GM23338 (cell line): ENCODE measurements around the gene CLCF1. TPM values are rescaled to one million over a fixed set of nuclear protein-coding genes. Genes with fewer than 3 reads are reported as not detected.

Experiments used
- ATAC-seq: fragments of 200-7000 bp; cut with Tn5 transposase; 3 replicates; pipeline ENCODE4 v1.9.1; 2020
- DNase-seq: peaks from one replicate; pipeline ENCODE4 v3.0.0-alpha.2; 2015; ENCODE audit warnings: low spot score
- H2AFZ ChIP-seq: fragments of 200-600 bp; sonication (generic); 2 replicates; pipeline ENCODE4 v1.8.0; 2016; ENCODE audit warnings: antibody characterized with exemption, mild to moderate bottlenecking, moderate library complexity
- H3F3A ChIP-seq: fragments of 200-600 bp; sonication (generic); replicated peaks from 2 replicates; pipeline ENCODE4 v1.8.0; 2017; ENCODE audit warnings: antibody characterized with exemption, mixed run types, low read depth
- H3K27ac ChIP-seq: fragments of 200-600 bp; sonication (generic); 2 replicates; pipeline ENCODE4 v1.6.1; 2016; ENCODE audit warnings: low read depth
- H3K27me3 ChIP-seq: fragments of 200-600 bp; sonication (generic); 2 replicates; pipeline ENCODE4 v1.8.0; 2016; ENCODE audit warnings: mild to moderate bottlenecking, mixed run types, moderate library complexity; ENCODE audit not compliant: insufficient read depth
- H3K36me3 ChIP-seq: fragments of 200-600 bp; sonication (generic); 2 replicates; pipeline ENCODE4 v1.8.0; 2016; ENCODE audit warnings: mild to moderate bottlenecking; ENCODE audit not compliant: insufficient read depth
- H3K4me1 ChIP-seq: fragments of 200-600 bp; sonication (generic); 2 replicates; pipeline ENCODE4 v1.8.0; 2016; ENCODE audit warnings: mild to moderate bottlenecking, moderate library complexity; ENCODE audit not compliant: insufficient read depth
- H3K4me2 ChIP-seq: fragments of 200-600 bp; sonication (generic); 2 replicates; pipeline ENCODE4 v1.7.1; 2017; ENCODE audit warnings: mixed run types
- H3K4me3 ChIP-seq: fragments of 200-600 bp; sonication (generic); 2 replicates; pipeline ENCODE4 v1.6.1; 2016; ENCODE audit warnings: mixed run types
- H3K79me2 ChIP-seq: fragments of 200-600 bp; sonication (generic); replicated peaks from 2 replicates; pipeline ENCODE4 v1.8.0; 2017; ENCODE audit warnings: mild to moderate bottlenecking; ENCODE audit not compliant: insufficient read depth
- H3K9me2 ChIP-seq: fragments of 200-600 bp; sonication (generic); 2 replicates; pipeline ENCODE4 v1.8.0; 2017; ENCODE audit not compliant: insufficient read depth
- H4K20me1 ChIP-seq: fragments of 200-600 bp; sonication (generic); replicated peaks from 2 replicates; pipeline ENCODE4 v1.8.0; 2017; ENCODE audit warnings: mild to moderate bottlenecking; ENCODE audit not compliant: insufficient read depth
- H3K27ac Mint-ChIP-seq: 2 replicates; pipeline ENCODE4 v1.8.0; 2020; ENCODE audit warnings: inconsistent platforms, mild to moderate bottlenecking, moderate library complexity, mixed read lengths
- H3K27me3 Mint-ChIP-seq: 3 replicates; pipeline ENCODE4 v1.8.0; 2022; ENCODE audit warnings: low read depth, mild to moderate bottlenecking, moderate library complexity, mixed read lengths, inconsistent platforms; ENCODE audit not compliant: insufficient read depth, poor library complexity
- H3K36me3 Mint-ChIP-seq: 3 replicates; pipeline ENCODE4 v1.8.0; 2021; ENCODE audit warnings: low read depth, mild to moderate bottlenecking, inconsistent platforms, moderate library complexity, mixed read lengths
- H3K4me1 Mint-ChIP-seq: 3 replicates; pipeline ENCODE4 v1.8.0; 2020; ENCODE audit warnings: mild to moderate bottlenecking, inconsistent platforms, mixed read lengths
- H3K4me3 Mint-ChIP-seq: 3 replicates; pipeline ENCODE4 v1.8.0; 2021; ENCODE audit warnings: moderate library complexity, mild to moderate bottlenecking, inconsistent platforms, mixed read lengths
- H3K9me3 Mint-ChIP-seq: 3 replicates; pipeline ENCODE4 v1.8.0; 2020; ENCODE audit warnings: moderate library complexity, mild to moderate bottlenecking, inconsistent platforms, mixed read lengths
- CREB1 ChIP-seq: fragments of 250-450 bp; sonication (Bioruptor Pico); IDR thresholded peaks from 2 replicates; pipeline ENCODE4 v1.5.0; 2020; ENCODE audit warnings: low read depth, mild to moderate bottlenecking, moderate library complexity
- EZH2phosphoT487 ChIP-seq: fragments of 200-600 bp; sonication (generic); IDR thresholded peaks from one replicate; pipeline ENCODE4 v1.8.1; 2018; ENCODE audit warnings: antibody characterized with exemption; ENCODE audit not compliant: unreplicated experiment
- JUNB ChIP-seq: IDR thresholded peaks from one replicate; pipeline ENCODE4 v1.6.1; 2016; ENCODE audit warnings: antibody characterized with exemption; ENCODE audit not compliant: unreplicated experiment
- NANOG ChIP-seq: IDR thresholded peaks from 2 replicates; pipeline ENCODE4 v1.6.1; 2016; ENCODE audit warnings: antibody characterized with exemption, borderline replicate concordance
- POLR2AphosphoS5 ChIP-seq: IDR thresholded peaks from 2 replicates; pipeline ENCODE4 v1.6.1; 2016; ENCODE audit warnings: antibody characterized with exemption, low read depth
- STAT1 ChIP-seq: IDR thresholded peaks from one replicate; pipeline ENCODE4 v1.6.1; 2016; ENCODE audit warnings: antibody characterized with exemption; ENCODE audit not compliant: unreplicated experiment
- ZNF114 ChIP-seq: fragments of 250-450 bp; sonication (Bioruptor Pico); IDR thresholded peaks from 2 replicates; pipeline ENCODE4 v1.5.0; 2020; ENCODE audit warnings: mild to moderate bottlenecking, moderate library complexity
- ZNF331 ChIP-seq: fragments of 250-450 bp; sonication (Bioruptor Pico); IDR thresholded peaks from 2 replicates; pipeline ENCODE4 v1.5.0; 2020; ENCODE audit warnings: low read depth, mild to moderate bottlenecking, moderate library complexity
- polyA plus RNA-seq: library from polyadenylated mRNA; unstranded; fragments of >200 nt; fragmentation: Nextera tagmentation; extraction: Ambion mirVana; gene quantifications from 2 replicates; pipeline ENCODE4 v1.2.1, GENCODE V29; 2016
- total RNA-seq: library from RNA; depleted of rRNA; stranded (reverse); fragments of >200 nt; shearing (Covaris generic); gene quantifications from 2 replicates; pipeline ENCODE4 v1.2.3, GENCODE V29; 2014
- TF ChIP-seq, protein P1 (sequence below): IDR thresholded peaks from one replicate; pipeline ENCODE4 v1.6.1; 2018; ENCODE audit warnings: antibody characterized with exemption; ENCODE audit not compliant: unreplicated experiment
- TF ChIP-seq, protein P2 (sequence below), 2 experiments: fragments of 200-600 bp in 1 of 2; sonication (generic) in 1 of 2; conservative IDR thresholded peaks; 2 replicates each; pipeline versions ENCODE4 v1.5.1 to v1.6.1; 2016 to 2017; ENCODE audit warnings: antibody characterized with exemption in 2 of 2, low read depth in 2 of 2, mild to moderate bottlenecking in 2 of 2, moderate library complexity in 1 of 2
- TF ChIP-seq, protein P3 (sequence below): IDR thresholded peaks from 2 replicates; pipeline ENCODE4 v1.6.1; 2016; ENCODE audit warnings: antibody characterized with exemption

Gene CLCF1
- total and polyA plus RNA-seq, 2 experiments from 2014 or later, result 0.32 TPM; not detected in 1

GRCh38 chr11:67370351-67371076 is 2.9 kb downstream of the CLCF1 start:
- Histone ChIP-seq H4K20me1 (no peaks in the 10 kb centered on the region), H3K4me3 (0 out of 2 replicates have a peak overlapping the region, but pooled peaks have one; percentile 28), H3F3A (0 out of 2 replicates have a peak, but pooled peaks cover 4% of the 10 kb centered on the region), H3K79me2 (no peaks in the 10 kb centered on the region), H3K36me3 (no peaks in the 10 kb centered on the region), H3K4me2 (peak overlapping the region; percentile 87), H3K27ac (no peak overlapping the region), H2AFZ (no peak overlapping the region), H3K4me1 (peaks cover 34% of the 10 kb centered on the region), H3K9me2 (no peaks in the 10 kb centered on the region), H3K27me3 (peaks cover 74% of the 10 kb centered on the region)
- H3K4me3 Mint-ChIP-seq, result 0 out of 3 replicates have a peak overlapping the region, but pooled peaks have one; percentile 7
- no peak overlapping the region for H3K27ac Mint-ChIP-seq
- no peak for TF ChIP-seq POLR2AphosphoS5
- TF ChIP-seq ZNF114 (CRISPR knock-in tag), result no peak
- no peak for TF ChIP-seq EZH2phosphoT487
- TF ChIP-seq JUNB, result no peak
- TF ChIP-seq, protein P1, sequence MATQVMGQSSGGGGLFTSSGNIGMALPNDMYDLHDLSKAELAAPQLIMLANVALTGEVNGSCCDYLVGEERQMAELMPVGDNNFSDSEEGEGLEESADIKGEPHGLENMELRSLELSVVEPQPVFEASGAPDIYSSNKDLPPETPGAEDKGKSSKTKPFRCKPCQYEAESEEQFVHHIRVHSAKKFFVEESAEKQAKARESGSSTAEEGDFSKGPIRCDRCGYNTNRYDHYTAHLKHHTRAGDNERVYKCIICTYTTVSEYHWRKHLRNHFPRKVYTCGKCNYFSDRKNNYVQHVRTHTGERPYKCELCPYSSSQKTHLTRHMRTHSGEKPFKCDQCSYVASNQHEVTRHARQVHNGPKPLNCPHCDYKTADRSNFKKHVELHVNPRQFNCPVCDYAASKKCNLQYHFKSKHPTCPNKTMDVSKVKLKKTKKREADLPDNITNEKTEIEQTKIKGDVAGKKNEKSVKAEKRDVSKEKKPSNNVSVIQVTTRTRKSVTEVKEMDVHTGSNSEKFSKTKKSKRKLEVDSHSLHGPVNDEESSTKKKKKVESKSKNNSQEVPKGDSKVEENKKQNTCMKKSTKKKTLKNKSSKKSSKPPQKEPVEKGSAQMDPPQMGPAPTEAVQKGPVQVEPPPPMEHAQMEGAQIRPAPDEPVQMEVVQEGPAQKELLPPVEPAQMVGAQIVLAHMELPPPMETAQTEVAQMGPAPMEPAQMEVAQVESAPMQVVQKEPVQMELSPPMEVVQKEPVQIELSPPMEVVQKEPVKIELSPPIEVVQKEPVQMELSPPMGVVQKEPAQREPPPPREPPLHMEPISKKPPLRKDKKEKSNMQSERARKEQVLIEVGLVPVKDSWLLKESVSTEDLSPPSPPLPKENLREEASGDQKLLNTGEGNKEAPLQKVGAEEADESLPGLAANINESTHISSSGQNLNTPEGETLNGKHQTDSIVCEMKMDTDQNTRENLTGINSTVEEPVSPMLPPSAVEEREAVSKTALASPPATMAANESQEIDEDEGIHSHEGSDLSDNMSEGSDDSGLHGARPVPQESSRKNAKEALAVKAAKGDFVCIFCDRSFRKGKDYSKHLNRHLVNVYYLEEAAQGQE, result no peak
- TF ChIP-seq ZNF331 (CRISPR knock-in tag), result no peak
- TF ChIP-seq, protein P2, sequence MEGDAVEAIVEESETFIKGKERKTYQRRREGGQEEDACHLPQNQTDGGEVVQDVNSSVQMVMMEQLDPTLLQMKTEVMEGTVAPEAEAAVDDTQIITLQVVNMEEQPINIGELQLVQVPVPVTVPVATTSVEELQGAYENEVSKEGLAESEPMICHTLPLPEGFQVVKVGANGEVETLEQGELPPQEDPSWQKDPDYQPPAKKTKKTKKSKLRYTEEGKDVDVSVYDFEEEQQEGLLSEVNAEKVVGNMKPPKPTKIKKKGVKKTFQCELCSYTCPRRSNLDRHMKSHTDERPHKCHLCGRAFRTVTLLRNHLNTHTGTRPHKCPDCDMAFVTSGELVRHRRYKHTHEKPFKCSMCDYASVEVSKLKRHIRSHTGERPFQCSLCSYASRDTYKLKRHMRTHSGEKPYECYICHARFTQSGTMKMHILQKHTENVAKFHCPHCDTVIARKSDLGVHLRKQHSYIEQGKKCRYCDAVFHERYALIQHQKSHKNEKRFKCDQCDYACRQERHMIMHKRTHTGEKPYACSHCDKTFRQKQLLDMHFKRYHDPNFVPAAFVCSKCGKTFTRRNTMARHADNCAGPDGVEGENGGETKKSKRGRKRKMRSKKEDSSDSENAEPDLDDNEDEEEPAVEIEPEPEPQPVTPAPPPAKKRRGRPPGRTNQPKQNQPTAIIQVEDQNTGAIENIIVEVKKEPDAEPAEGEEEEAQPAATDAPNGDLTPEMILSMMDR (conservative IDR thresholded peaks at IDR 0.05; ENCODE audit: low read depth in 2 of 2), result no peak
- no peak for DNase-seq
- H3K36me3 Mint-ChIP-seq, result no peaks in the 10 kb centered on the region; the same call in 2 of the 3 replicates
- H3K27me3 Mint-ChIP-seq, result peaks cover 37% of the 10 kb centered on the region
- peak; percentile 0; the same call in 1 of the 3 replicates for ATAC-seq
- no peaks in the 10 kb centered on the region for H3K9me3 Mint-ChIP-seq
- H3K4me1 Mint-ChIP-seq, result peaks cover 46% of the 10 kb centered on the region

DNA sequence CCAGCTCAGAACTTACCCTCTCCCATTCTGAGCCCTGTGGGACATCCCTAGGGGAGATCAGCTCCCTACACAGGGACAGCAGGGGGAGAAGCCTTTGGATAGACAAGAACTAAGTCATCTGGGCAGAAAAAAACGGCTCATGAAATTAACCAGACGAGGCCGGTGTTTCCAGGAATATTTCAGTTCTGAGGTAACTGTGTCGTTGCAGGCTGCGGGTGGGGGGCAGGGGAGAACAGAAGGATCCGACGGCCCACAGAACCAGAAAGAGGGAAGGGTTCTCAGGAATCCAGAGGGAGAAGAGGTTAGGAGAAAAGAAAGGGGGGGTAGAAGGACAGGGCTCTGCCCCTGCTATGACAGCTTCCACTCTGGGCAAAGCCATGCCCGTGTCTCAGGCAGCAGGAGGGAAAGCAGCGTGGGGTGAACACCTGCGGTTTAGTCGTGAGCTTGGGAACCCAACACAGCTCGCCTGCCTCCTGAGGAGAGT is 3.6 kb downstream of the CLCF1 start:
- no peak overlapping the region for H3K27ac Mint-ChIP-seq
- no peaks in the 10 kb centered on the region for H4K20me1 ChIP-seq
- H3K27me3 ChIP-seq, result peaks cover 68% of the 10 kb centered on the region
- TF ChIP-seq POLR2AphosphoS5 (no peak), ZNF331 (CRISPR knock-in tag) (no peak), STAT1 (no peak), CREB1 (no peak), NANOG (no peak), JUNB (no peak), EZH2phosphoT487 (no peak)
- TF ChIP-seq, protein P2 (conservative IDR thresholded peaks at IDR 0.05; ENCODE audit: low read depth in 2 of 2), result no peak
- TF ChIP-seq, protein P3, sequence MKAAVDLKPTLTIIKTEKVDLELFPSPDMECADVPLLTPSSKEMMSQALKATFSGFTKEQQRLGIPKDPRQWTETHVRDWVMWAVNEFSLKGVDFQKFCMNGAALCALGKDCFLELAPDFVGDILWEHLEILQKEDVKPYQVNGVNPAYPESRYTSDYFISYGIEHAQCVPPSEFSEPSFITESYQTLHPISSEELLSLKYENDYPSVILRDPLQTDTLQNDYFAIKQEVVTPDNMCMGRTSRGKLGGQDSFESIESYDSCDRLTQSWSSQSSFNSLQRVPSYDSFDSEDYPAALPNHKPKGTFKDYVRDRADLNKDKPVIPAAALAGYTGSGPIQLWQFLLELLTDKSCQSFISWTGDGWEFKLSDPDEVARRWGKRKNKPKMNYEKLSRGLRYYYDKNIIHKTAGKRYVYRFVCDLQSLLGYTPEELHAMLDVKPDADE, result no peak
- ATAC-seq (no peak), DNase-seq (no peak)
- no peak overlapping the region for H2AFZ ChIP-seq
- peaks cover 46% of the 10 kb centered on the region for H3K4me1 Mint-ChIP-seq
- H3K4me3 ChIP-seq, result no peak overlapping the region
- H3K4me1 ChIP-seq, result peaks cover 36% of the 10 kb centered on the region
- no peaks in the 10 kb centered on the region; the same call in 2 of the 3 replicates for H3K36me3 Mint-ChIP-seq
- 0 out of 2 replicates have a peak, but pooled peaks cover 4% of the 10 kb centered on the region for H3F3A ChIP-seq
- no peaks in the 10 kb centered on the region for H3K36me3 ChIP-seq
- no peaks in the 10 kb centered on the region for H3K9me2 ChIP-seq
- H3K27ac ChIP-seq, result no peak overlapping the region
- no peak overlapping the region; the same call in 1 of the 2 replicates for H3K4me2 ChIP-seq
- H3K4me3 Mint-ChIP-seq, result no peak overlapping the region; the same call in 2 of the 3 replicates
- H3K9me3 Mint-ChIP-seq, result no peaks in the 10 kb centered on the region
- peaks cover 36% of the 10 kb centered on the region for H3K27me3 Mint-ChIP-seq
- H3K79me2 ChIP-seq, result no peaks in the 10 kb centered on the region
